Esophagus squamous epithelium (tissue), 5 donors: ENCODE data around the gene SFXN5. TPM values are rescaled to one million over a fixed set of nuclear protein-coding genes. Genes with fewer than 3 reads are reported as not detected.

Experiments used
- DNase-seq: peaks from one replicate; lab custom pipeline; 2025; lab: John Stamatoyannopoulos, UW
- H3K27ac ChIP-seq, 4 donors: fragments of 200-600 bp; sonication (generic); one replicate each; pipeline ENCODE4 v1.5.1; 2016 to 2019; ENCODE audit warnings: mild to moderate bottlenecking in 1 of 4
- H3K27me3 ChIP-seq, 4 donors: fragments of 200-600 bp; sonication (generic); 1 replicate in 3 of 4; 2 replicates in 1 of 4; pipeline versions ENCODE4 v1.5.1 to v1.6.0; 2017 to 2021; ENCODE audit warnings: antibody characterized with exemption in 1 of 4
- H3K36me3 ChIP-seq, 3 donors: fragments of 200-600 bp; sonication (generic); one replicate each; pipeline ENCODE4 v1.5.1; 2016 to 2019
- H3K4me1 ChIP-seq, 3 donors: fragments of 200-600 bp; sonication (generic); one replicate each; pipeline ENCODE4 v1.5.1; 2017 to 2019
- H3K4me3 ChIP-seq, 4 donors: fragments of 200-600 bp; sonication (generic); 1 replicate in 3 of 4; 2 replicates in 1 of 4; pipeline ENCODE4 v1.5.1; 2016 to 2019; ENCODE audit warnings: mild to moderate bottlenecking in 2 of 4, moderate library complexity in 1 of 4
- H3K9me3 ChIP-seq, 3 donors: fragments of 200-600 bp; sonication (generic); one replicate each; pipeline ENCODE4 v1.5.1; 2016 to 2019
- POLR2A ChIP-seq, 4 donors: fragments of 450-650 bp; IDR thresholded peaks; one replicate each; pipeline ENCODE4 v1.6.1; 2017; ENCODE audit warnings: antibody characterized with exemption in 4 of 4, mild to moderate bottlenecking in 4 of 4, moderate library complexity in 3 of 4
- WGBS, 2 donors: methylation state at CpG; one replicate each; pipeline ENCODE4 v1.1.5; 2018; 5-methylcytosine and 5-hydroxymethylcytosine counted together
- intact Hi-C: fragments of 100-400 bp; cut with DNase I; formaldehyde crosslinking; loops from one replicate; pipeline ENCODE4 v1.15.0; 2022
- total RNA-seq, 4 donors: library from RNA; depleted of rRNA; stranded (reverse); fragments of >200 nt; gene quantifications; one replicate each; pipeline ENCODE4 v1.1.0, GENCODE V29; 2016
- TF ChIP-seq, protein P1 (sequence below), 6 experiments: fragments of 450-650 bp in 4 of 6; fragments of 200-600 bp in 2 of 6; sonication (generic) in 2 of 6; IDR thresholded peaks; one replicate each; pipeline ENCODE4 v1.5.1; 2016 to 2019; ENCODE audit warnings: antibody characterized with exemption in 6 of 6, mild to moderate bottlenecking in 4 of 6, moderate library complexity in 4 of 6
- donor health status: DM: yes; HTN: yes; CAD: no.

The SFXN5 gene
- total RNA-seq, 4 donors from 2014 or later, result 4.2 to 16.4 (median 12.7) TPM

DNA sequence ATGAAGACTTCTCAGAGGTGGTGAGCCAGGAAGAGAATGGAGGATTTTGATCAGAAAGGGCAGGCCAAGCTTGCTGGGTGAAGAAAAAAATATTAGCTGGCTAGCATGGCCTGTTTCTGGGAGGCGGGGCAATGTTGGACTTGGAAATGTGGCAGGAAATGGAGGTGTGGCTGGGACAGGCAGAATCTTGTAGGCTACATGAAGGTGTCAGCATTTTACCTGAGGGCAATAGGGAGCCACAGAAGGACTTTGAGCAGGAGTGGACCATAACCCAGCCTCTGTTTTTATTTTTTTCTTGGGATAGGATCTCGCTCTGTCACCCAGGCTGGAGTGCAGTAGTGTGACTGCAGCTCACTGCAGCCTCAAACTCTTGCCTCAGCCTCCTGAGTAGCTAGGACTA lies 122.5 kb downstream of the SFXN5 start:
- 69 to 92% methylated on average over 2 of the region's 2 CpGs for WGBS, 2 donors

DNA sequence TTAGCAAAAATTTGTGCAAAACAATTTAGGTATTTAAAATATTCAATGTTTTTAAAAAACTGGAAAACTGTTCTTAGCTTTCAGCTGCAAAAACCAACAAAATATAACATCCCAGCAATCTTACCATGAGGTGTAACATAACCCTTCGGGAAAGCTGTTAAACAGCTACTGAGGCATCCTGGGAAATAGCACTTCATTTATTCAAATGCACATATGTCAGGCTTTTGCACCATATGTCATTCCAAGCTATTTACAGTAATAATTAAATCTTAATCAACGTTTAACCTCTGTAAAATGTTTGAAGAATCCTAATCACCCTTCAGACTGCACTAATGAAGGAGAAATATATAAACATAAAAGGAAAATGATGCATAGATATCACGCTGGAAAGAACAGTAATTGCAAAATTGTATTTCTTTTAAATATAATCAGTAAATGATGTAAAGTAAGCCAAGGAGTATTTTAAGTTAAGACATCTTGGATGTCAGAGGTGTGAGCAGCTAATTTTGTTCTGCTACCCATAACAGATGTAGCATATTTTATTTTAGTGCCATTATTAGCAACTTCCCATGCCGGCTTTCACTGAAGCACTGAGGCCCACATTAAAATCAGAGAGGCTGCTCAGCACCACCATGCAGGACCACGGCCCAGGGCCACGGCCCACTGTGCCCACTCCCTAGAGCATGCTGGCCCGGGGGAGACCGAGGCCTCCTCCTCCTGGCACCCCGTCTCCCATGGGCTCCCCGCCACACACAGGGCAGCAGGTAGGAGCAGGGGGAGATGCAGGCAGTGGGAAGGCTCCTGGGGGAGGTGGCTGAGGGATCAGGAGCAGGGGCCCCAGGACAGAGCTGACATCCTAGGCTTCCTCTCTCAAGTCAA lies 123.3 kb downstream of the SFXN5 start:
- no peaks in the 10 kb centered on the region for H3K27me3 ChIP-seq
- H3K9me3 ChIP-seq, result no peaks in the 10 kb centered on the region
- intact Hi-C loops, result no loop called here
- no peaks in the 10 kb centered on the region for H3K4me1 ChIP-seq
- peaks cover 0 to 11% (median 0%) of the 10 kb centered on the region in 3 donors for H3K36me3 ChIP-seq
- TF ChIP-seq, protein P1, sequence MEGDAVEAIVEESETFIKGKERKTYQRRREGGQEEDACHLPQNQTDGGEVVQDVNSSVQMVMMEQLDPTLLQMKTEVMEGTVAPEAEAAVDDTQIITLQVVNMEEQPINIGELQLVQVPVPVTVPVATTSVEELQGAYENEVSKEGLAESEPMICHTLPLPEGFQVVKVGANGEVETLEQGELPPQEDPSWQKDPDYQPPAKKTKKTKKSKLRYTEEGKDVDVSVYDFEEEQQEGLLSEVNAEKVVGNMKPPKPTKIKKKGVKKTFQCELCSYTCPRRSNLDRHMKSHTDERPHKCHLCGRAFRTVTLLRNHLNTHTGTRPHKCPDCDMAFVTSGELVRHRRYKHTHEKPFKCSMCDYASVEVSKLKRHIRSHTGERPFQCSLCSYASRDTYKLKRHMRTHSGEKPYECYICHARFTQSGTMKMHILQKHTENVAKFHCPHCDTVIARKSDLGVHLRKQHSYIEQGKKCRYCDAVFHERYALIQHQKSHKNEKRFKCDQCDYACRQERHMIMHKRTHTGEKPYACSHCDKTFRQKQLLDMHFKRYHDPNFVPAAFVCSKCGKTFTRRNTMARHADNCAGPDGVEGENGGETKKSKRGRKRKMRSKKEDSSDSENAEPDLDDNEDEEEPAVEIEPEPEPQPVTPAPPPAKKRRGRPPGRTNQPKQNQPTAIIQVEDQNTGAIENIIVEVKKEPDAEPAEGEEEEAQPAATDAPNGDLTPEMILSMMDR (IDR thresholded peaks at IDR 0.05), result no peak
- TF ChIP-seq POLR2A (IDR thresholded peaks at IDR 0.05), result no peak
- no peak for DNase-seq
- no peak overlapping the region for H3K27ac ChIP-seq
- 88 to 93% methylated on average over 6 to 8 of the region's 10 CpGs for WGBS, 2 donors
- H3K4me3 ChIP-seq, result no peak overlapping the region

More for the DNA sequence above, 122.5 kb downstream of the SFXN5 start:
- H3K36me3 ChIP-seq, result peaks cover 0 to 7% (median 0%) of the 10 kb centered on the region in 3 donors
- H3K9me3 ChIP-seq, result no peaks in the 10 kb centered on the region
- intact Hi-C loops, result no loop called here
- H3K4me3 ChIP-seq, result no peak overlapping the region
- no peaks in the 10 kb centered on the region for H3K27me3 ChIP-seq
- no peak for TF ChIP-seq POLR2A (IDR thresholded peaks at IDR 0.05)
- TF ChIP-seq, protein P1 (IDR thresholded peaks at IDR 0.05), result no peak
- no peak overlapping the region for H3K27ac ChIP-seq
- no peak for DNase-seq
- H3K4me1 ChIP-seq, result no peaks in the 10 kb centered on the region

DNA sequence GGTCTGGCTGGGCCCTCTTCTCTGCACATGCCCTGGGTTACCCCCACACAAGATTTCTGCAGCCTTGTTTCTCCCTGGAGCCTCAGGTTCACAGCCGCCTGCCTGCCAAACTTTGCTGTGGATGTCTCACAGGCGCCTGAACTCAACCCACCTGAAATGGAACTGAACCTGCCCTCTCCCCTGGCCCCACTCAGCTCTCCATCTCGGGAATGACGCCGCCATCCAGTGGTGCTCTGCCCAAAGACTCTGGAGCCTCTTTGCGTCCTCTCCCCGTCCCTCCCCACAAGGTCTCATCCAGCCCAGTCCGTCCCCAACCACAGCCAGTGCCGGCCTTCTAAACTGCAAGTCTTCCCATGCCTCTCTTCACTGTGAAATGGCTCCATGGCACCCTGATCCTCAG lies 125.0 kb downstream of the SFXN5 start:
- DNase-seq, result no peak
- intact Hi-C loops, result no loop called here
- Histone ChIP-seq H3K4me1 (no peaks in the 10 kb centered on the region), H3K27ac (no peak overlapping the region), H3K4me3 (no peak overlapping the region), H3K9me3 (no peaks in the 10 kb centered on the region), H3K36me3 (peaks cover 0 to 21% (median 0%) of the 10 kb centered on the region in 3 donors), H3K27me3 (no peaks in the 10 kb centered on the region)
- WGBS, 2 donors, result 92 to 93% methylated on average over 5 to 9 of the region's 9 CpGs
- TF ChIP-seq, protein P1 (IDR thresholded peaks at IDR 0.05), result no peak
- TF ChIP-seq POLR2A (IDR thresholded peaks at IDR 0.05), result no peak

DNA sequence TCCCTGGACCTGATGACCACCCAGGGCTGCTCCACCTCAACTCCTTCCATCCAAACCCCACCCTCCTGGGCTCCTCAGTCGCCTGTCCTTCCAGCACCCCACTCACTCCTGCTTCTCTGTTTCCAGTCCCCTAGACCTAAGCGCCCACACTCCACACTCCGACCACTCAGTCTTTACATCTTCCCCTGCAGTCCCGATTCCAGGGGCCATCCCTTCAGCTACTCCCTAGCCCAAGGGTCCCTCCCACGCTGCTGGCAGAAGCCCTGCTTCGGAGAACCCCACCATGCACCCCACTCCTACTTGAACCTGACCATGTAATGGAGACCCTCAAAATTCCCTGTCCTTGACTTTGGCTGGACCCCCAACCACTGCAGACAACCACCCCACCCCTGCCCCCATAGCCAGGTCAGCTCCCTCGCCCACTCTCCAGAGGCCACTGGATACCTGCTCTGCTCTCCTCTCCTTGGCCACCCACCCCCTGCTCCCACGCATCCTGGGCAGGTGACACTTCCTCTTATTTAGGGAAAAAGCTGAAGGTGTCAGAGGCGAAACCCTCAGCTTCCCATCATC lies 126.0 kb downstream of the SFXN5 start:
- no peak for TF ChIP-seq POLR2A (IDR thresholded peaks at IDR 0.05)
- TF ChIP-seq, protein P1 (IDR thresholded peaks at IDR 0.05), result no peak
- no peaks in the 10 kb centered on the region for H3K27me3 ChIP-seq

More for the DNA sequence above, 126.0 kb downstream of the SFXN5 start:
- 87 to 92% methylated on average over 9 of the region's 9 CpGs for WGBS, 2 donors
- no peak for DNase-seq
- intact Hi-C loops, result no loop called here
- Histone ChIP-seq H3K27ac (no peak overlapping the region), H3K36me3 (peaks cover 0 to 21% (median 0%) of the 10 kb centered on the region in 3 donors), H3K4me3 (no peak overlapping the region), H3K4me1 (no peaks in the 10 kb centered on the region), H3K9me3 (no peaks in the 10 kb centered on the region)
